Sigmoid colon (tissue), 4 donors: ENCODE data around the gene AP5Z1.

Source experiments
- EP300 ChIP-seq, 4 donors: sonication (generic); formaldehyde crosslinking; IDR thresholded peaks; one replicate each; pipeline ENCODE4 v1.6.1; 2017; ENCODE audit warnings: antibody characterized with exemption in 4 of 4
- POLR2A ChIP-seq, 2 donors: fragments of 450-650 bp; IDR thresholded peaks; one replicate each; pipeline ENCODE4 v1.6.1; 2016; ENCODE audit warnings: antibody characterized with exemption in 2 of 2, mild to moderate bottlenecking in 2 of 2, moderate library complexity in 2 of 2
- POLR2AphosphoS5 ChIP-seq, 4 donors: sonication (generic); formaldehyde crosslinking; IDR thresholded peaks; one replicate each; pipeline ENCODE4 v1.6.1; 2017; ENCODE audit warnings: antibody characterized with exemption in 4 of 4
- TF ChIP-seq, protein P1 (sequence below), 4 experiments: fragments of 450-650 bp in 3 of 4; fragments of 200-600 bp in 1 of 4; IDR thresholded peaks; one replicate each; pipeline ENCODE4 v1.5.1; 2016 to 2019; ENCODE audit warnings: antibody characterized with exemption in 4 of 4, mild to moderate bottlenecking in 3 of 4, moderate library complexity in 2 of 4

DNA sequence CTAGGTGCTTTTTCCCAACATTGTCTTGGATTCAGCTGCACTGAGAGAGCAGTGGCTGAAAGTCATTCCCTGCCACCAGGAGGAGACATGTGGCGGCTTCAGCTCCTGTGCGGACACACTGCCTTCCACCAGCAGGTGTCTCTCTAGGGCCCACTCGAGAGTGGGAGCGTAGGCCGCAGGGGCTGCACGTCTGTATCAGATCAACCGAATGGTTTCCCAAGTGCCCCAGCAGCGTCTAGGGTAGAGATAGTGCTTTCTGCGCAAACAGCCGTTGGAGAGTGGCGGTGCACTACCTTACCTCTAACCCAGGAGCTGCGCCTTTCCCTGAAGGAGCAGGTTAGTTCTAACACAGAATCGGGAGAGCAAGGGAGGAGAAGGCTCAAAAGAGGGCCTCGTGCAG lies 54.8 kb downstream of the AP5Z1 start:
- TF ChIP-seq, protein P1, sequence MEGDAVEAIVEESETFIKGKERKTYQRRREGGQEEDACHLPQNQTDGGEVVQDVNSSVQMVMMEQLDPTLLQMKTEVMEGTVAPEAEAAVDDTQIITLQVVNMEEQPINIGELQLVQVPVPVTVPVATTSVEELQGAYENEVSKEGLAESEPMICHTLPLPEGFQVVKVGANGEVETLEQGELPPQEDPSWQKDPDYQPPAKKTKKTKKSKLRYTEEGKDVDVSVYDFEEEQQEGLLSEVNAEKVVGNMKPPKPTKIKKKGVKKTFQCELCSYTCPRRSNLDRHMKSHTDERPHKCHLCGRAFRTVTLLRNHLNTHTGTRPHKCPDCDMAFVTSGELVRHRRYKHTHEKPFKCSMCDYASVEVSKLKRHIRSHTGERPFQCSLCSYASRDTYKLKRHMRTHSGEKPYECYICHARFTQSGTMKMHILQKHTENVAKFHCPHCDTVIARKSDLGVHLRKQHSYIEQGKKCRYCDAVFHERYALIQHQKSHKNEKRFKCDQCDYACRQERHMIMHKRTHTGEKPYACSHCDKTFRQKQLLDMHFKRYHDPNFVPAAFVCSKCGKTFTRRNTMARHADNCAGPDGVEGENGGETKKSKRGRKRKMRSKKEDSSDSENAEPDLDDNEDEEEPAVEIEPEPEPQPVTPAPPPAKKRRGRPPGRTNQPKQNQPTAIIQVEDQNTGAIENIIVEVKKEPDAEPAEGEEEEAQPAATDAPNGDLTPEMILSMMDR (IDR thresholded peaks at IDR 0.05): peak; percentile 53 to 93 (median 63)
- TF ChIP-seq POLR2AphosphoS5 (IDR thresholded peaks at IDR 0.05) (no peak), POLR2A (IDR thresholded peaks at IDR 0.05) (no peak), EP300 (IDR thresholded peaks at IDR 0.05) (no peak)
